Hematopoietic multipotent progenitor cell treated with erythropoietin and hydrocortisone succinate and interleukin-3 and kit ligand, for 6 days (in vitro differentiated cells): ENCODE data around the gene CNTNAP5.

ENCODE experiments used
- DNase-seq: peaks from one replicate; pipeline ENCODE4 v3.0.0-alpha.2; 2015

The CNTNAP5 gene

DNA sequence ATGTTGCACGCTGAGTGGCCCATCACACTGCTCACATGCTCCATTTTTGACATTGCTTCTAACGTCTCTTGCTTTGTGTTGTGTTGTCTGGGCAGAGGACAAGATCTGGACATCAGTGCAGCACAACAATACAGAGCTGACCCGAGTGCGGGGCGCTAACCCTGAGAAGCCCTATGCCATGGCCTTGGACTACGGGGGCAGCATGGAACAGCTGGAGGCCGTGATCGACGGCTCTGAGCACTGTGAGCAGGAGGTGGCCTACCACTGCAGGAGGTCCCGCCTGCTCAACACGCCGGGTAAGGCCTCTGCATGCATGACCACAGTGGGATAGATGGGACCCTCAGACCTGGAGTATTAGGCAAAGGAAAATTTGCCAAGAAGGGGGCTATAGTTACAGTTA, 622.6 kb downstream of the CNTNAP5 start:
- no peak for DNase-seq

DNA sequence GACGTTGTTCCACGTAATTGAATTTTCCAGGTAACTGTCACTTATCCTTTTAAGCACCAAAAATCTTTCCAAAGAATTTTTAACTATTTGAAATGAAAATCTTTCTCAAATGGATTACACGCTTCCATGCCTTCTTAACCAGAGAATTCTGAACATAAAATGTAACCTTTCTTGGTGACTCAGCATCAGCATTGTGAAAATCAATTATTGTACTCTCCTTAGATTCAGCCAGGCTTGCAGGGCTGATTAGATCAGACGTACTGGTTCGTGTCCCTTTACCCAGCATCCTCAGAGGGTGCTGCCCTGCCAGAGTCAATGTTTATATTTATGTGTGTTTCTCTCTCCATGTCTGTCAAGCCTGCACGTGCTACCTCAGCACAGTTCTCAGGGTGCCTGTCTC, 623.9 kb downstream of the CNTNAP5 start:
- DNase-seq: no peak

DNA sequence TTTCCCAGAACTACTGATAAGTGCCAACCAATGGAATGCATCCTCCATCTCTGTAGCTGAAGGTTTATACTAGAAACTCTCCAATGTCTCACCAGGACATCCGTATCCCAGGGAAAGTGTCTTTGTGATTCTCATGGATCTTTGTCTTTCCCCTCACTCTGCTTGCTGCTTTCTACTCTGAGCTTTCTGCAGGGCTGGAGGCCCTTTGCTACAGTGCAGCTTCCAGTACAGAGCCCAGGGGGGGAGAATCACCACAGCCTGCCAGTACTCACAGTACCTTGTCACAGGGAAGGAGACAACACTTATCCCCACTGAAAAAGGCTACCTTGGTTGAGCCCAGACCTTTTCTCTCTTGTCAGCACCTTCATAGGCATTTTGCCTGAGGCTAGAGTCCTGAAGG, 627.0 kb downstream of the CNTNAP5 start:
- DNase-seq: no peak

GRCh38 chr2:124658373-124658772, 633.3 kb downstream of the CNTNAP5 start:
- DNase-seq: no peak

- no peak for DNase-seq
These were observed 636.5 kb downstream of the CNTNAP5 start for GRCh38 chr2:124661558-124661957.

DNA sequence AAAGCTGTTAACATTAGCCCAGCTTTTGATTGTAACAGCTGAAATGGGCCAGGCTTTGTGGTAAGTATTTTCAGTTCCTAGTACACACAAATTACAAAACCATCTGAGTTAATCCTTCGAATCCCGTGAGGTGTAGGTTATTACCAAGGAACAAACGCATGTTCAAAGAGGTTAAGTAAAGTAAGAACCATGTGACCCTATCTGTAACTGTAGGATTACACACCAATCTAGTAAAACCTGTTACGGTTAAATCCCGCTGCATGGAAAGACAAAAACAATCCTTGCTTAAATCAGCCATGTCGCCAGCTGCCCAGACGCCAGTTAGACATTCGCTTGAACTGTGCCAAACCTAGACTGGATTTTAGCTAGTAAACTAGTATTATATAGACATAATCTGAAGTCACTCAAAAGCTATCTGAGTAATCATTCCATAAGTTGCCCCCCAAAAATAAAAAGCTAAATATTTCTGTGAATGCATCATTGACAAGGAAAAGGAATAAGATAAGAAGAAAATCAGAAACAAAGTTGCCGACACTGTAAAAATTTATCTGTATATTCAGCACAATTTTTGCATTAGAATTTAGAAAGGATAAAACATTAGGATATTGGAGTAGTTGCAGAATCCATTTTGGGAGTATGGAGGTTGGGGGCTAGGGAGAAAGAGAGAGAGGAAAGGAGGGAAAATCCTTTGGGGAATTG, 638.0 kb downstream of the CNTNAP5 start:
- DNase-seq: no peak

GRCh38 chr2:124663645-124663997, 638.5 kb downstream of the CNTNAP5 start:
- no peak for DNase-seq

GRCh38 chr2:124664363-124664762, 639.3 kb downstream of the CNTNAP5 start:
- DNase-seq: no peak

GRCh38 chr2:124666976-124667375, 641.9 kb downstream of the CNTNAP5 start:
- DNase-seq: no peak

- no peak for DNase-seq
These were observed 643.1 kb downstream of the CNTNAP5 start for GRCh38 chr2:124668161-124668560.

DNA sequence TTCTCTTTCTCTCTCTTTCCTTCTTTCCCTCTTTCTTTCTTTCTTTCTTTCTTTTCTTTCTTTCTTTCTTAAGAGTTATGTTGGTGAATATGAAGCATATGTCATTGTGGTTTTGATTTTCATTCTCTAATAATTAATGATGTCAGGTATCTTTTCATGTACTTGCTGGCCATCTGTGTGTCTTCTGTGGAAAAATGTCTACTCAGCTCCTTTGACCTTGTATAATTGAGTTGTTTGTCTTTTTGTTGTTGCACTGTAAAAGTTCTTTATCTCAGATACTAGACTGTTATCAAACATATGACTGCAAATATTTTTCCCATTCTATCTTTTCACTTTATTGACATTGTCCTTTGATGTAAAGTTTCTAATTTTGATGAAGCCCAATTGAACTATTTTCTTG, 645.1 kb downstream of the CNTNAP5 start:
- DNase-seq: no peak

DNA sequence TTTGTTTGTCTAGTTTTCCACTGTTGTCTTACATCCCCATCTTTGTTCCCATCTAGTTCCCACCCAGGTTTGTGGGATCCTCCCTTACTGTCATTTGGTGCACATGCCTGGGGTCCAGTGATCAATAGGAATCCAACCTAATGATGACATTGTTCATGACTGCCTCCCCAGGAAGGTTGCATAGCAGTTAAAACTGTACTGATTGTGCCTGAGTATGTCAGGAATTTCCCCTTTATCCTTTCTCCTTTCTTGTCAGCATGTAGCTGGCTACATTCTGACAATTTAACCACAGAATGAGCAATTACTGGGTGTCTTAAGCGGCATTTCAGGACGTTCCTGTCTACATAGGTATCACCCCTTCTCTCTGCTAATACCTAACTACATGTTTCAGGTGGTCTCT, 653.0 kb downstream of the CNTNAP5 start:
- no peak for DNase-seq

GRCh38 chr2:124683536-124684428, 658.7 kb downstream of the CNTNAP5 start:
- no peak for DNase-seq

- DNase-seq: no peak
These were observed 664.3 kb downstream of the CNTNAP5 start for GRCh38 chr2:124689348-124689747.

DNA sequence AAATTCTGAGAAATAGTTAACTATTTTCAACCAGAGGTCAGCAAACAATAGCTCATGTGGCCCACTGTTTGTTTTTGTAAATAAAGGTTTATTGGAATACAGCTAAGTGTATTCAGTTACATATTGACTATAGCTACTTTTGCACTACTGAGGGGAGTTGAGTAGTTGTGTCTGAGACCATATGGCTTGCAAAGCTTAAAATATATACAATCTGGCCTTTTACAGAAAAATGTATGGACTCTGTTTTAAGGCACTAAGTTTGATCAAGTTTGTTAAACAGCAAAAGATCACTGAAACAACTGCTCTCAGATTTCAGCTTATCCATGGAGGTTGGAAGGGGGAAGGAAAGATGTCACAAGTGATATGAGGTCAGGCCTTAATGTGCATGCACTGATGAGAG, 667.1 kb downstream of the CNTNAP5 start:
- no peak for DNase-seq

DNA sequence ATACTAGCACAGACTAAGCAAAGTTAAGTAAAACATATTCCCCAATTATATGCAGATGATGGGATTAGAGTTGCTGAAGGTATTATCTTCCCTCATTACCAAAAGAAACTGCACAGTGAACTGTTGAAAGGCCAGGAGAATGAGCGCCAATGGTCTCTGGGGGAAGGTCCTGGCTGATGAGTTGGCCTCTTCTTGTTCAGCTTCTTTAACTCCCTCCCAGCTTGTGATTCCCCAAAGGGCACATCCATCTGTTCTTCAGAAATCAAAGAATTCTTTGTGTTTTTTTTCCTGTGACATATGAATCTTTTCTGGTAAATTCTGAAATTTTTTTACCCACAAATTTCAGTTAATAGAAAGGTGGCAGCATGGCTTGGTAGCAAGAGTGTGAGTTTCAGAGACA, 667.6 kb downstream of the CNTNAP5 start:
- no peak for DNase-seq

DNA sequence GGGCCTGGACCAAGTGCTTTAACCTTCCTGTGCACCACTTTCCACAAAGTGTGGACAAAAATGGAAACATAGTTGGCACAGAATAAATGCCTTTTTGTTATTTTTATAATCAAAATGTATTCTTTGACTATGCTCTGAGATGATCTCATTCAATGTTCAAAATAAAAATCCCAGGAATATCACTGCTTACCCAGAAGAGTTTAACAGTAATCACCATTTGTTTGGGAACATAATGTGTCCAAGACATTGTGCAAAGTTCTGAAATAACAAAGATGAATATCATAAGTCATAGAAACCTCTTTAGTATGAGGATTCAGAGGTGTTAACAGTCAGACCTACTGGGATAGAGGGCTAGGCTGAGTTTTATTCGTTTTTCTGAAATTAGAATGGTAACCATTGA, 668.1 kb downstream of the CNTNAP5 start:
- DNase-seq: no peak

GRCh38 chr2:124698979-124699565, 674.0 kb downstream of the CNTNAP5 start:
- no peak for DNase-seq

- no peak for DNase-seq
These were observed 677.7 kb downstream of the CNTNAP5 start for GRCh38 chr2:124702777-124703176.

GRCh38 chr2:124704071-124704925, 679.2 kb downstream of the CNTNAP5 start:
- DNase-seq: no peak

DNA sequence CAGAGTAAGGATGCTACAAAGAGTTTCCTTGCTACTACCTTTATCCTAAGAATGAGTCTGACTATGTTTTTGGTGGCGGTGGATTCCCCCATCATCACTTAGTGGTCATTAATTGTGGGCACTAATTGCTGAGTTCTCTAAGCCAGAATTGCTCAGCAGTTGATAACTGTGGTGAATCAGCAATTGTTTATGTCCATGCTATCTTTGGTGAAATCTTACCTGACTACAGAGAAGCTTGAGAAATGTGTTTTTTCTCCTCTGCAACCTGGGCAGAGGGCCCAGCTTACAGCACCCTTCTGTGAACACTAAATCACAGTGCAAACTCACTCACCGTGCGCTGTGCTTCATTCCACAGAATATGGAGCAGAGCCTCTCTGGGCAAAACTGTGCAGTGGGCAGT, 683.6 kb downstream of the CNTNAP5 start:
- DNase-seq: no peak

DNA sequence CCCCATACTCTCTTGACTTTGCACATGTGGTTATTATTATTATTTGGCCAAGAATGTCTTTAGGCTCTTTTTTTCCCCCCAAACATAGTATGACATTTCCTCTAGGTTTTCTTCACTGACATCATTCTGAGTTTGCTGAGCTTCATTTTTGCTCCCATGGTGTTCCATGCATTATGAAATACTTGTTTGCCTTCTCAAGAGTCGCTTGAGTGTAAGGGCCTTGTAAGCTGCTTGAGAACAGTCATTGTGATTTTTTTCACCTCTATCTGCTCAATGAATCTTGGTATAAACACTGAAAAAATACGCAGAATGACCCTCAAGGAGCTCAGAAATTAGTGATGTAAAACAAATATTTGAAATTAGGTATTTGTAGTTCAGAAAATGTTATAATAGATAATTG, 688.9 kb downstream of the CNTNAP5 start:
- no peak for DNase-seq

- DNase-seq: no peak
These were observed 700.1 kb downstream of the CNTNAP5 start for GRCh38 chr2:124725187-124725586.
